ENCODE results near the gene SFT2D1.

DNA sequence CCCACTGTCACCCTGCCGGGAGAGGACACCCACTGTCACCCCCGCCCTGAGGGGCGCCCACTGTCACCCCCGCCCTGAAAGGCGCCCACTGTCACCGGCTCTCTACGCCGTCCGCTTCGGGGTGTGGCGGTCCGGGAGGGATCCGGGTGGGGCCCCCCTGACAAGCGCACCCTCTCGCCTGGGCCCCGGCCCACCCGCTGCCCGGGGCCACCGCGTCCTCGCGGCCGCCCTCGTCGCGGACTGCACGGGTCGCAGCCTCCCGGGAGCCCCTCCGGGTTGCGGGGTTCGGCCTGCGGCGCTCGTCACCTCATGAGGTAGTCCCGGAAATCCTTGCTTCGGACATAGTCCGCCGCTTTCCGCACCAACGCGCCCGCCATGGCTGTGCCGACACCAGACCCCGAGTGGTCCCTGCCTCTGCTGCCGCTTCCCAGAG is 40.2 kb upstream of the SFT2D1 start:
- no peak for TF ChIP-seq POLR2A (IDR thresholded peaks at IDR 0.05)
- TF ChIP-seq CTCF (IDR thresholded peaks at IDR 0.05), result no peak
